Transverse colon (tissue), 4 donors: ENCODE measurements around the gene CHCHD5. TPM values are rescaled to one million over a fixed set of nuclear protein-coding genes. Genes with fewer than 3 reads are reported as not detected.
A peak's percentile ranks its signal among the peaks of the same experiment; 100 is the strongest.

Experiments
- DNase-seq: peaks from one replicate; pipeline ENCODE4 v3.0.0-alpha.2; 2019
- H3K27ac ChIP-seq, 4 donors: fragments of 200-600 bp; sonication (generic); 2 replicates each; pipeline ENCODE4 v1.5.1; 2016 to 2018; ENCODE audit warnings: inconsistent platforms in 4 of 4
- H3K27me3 ChIP-seq: fragments of 200-600 bp; sonication (generic); 2 replicates; pipeline ENCODE4 v1.5.1; 2017; ENCODE audit warnings: inconsistent platforms
- H3K36me3 ChIP-seq, 4 donors: fragments of 200-600 bp; sonication (generic); 2 replicates each; pipeline ENCODE4 v1.5.1; 2017 to 2019; ENCODE audit warnings: inconsistent platforms in 4 of 4
- H3K4me1 ChIP-seq, 4 donors: fragments of 200-600 bp; sonication (generic); 2 replicates each; pipeline ENCODE4 v1.5.1; 2017 to 2020; ENCODE audit warnings: inconsistent platforms in 4 of 4
- H3K4me3 ChIP-seq, 4 donors: fragments of 200-600 bp; sonication (generic); 1 replicate in 1 of 4; 2 replicates in 3 of 4; pipeline versions ENCODE4 v1.5.1 to v1.6.1; 2017 to 2019; ENCODE audit warnings: inconsistent platforms in 4 of 4
- H3K9me3 ChIP-seq, 2 donors: fragments of 200-600 bp; sonication (generic); 2 replicates each; pipeline ENCODE4 v1.5.1; 2017 to 2019; ENCODE audit warnings: inconsistent platforms in 2 of 2
- EP300 ChIP-seq: sonication (generic); formaldehyde crosslinking; IDR thresholded peaks from one replicate; pipeline ENCODE4 v1.6.1; 2017; ENCODE audit warnings: antibody characterized with exemption, low read depth
- POLR2A ChIP-seq: fragments of 450-650 bp; IDR thresholded peaks from one replicate; pipeline ENCODE4 v1.6.1; 2016; ENCODE audit warnings: antibody characterized with exemption, mild to moderate bottlenecking, moderate library complexity
- POLR2AphosphoS5 ChIP-seq, 3 donors: sonication (generic); formaldehyde crosslinking; IDR thresholded peaks; one replicate each; pipeline ENCODE4 v1.6.1; 2016; ENCODE audit warnings: antibody characterized with exemption in 3 of 3
- WGBS, 2 donors: methylation state at CpG; one replicate each; pipeline ENCODE4 v1.1.5; 2018; ENCODE audit warnings: low coverage in 1 of 2; 5-methylcytosine and 5-hydroxymethylcytosine counted together
- in situ Hi-C, 4 donors: fragments of 200-750 bp; cut with MboI; loops; one replicate each; pipeline versions ENCODE4 v1.15.0 to v1.15.1; 2017; ENCODE audit warnings: low sequenced_read_pairs in 3 of 4, low pct_ligation_motif_present in 1 of 4, low pct_unique_long_range_greater_than_20kb in 1 of 4
- intact Hi-C: fragments of 100-400 bp; cut with DNase I; formaldehyde crosslinking; loops from one replicate; pipeline ENCODE4 v1.15.1; 2023; ENCODE audit warnings: low total_unique reads
- total RNA-seq, 4 donors: library from RNA; depleted of rRNA; stranded (reverse); fragments of >200 nt; gene quantifications; one replicate each; pipeline ENCODE4 v1.1.0, GENCODE V29; 2016
- TF ChIP-seq, protein P1 (sequence below), 5 experiments: fragments of 200-600 bp in 3 of 5; fragments of 450-650 bp in 2 of 5; sonication (generic) in 3 of 5; IDR thresholded peaks; 1 replicate in 2 of 5; 2 replicates in 3 of 5; pipeline ENCODE4 v1.5.1; 2016 to 2017; ENCODE audit warnings: antibody characterized with exemption in 5 of 5, inconsistent platforms in 3 of 5, mild to moderate bottlenecking in 2 of 5, moderate library complexity in 1 of 5

The CHCHD5 gene
- total RNA-seq, 4 donors from 2014 or later = 11.1 to 23.0 (median 17.1) TPM

DNA sequence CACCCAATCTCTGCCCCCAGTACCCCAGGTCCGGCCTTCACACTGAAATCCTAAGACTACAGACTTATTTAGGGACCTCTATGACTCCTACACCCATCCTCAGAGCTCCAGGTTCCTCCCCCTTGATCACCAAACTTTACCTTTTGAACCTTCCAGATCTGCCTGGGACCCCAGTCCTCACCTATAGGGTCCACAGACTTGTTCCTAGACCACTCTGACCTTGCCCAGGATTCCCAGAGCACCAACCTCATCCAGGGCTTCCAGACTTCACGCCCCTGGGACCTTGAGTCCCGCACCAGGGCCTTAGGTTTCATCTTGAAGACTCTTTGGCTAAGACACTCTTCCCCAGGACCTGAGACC, 462 bp downstream of the CHCHD5 start:
- H3K27me3 ChIP-seq = no peaks in the 10 kb centered on the region
- H3K4me1 ChIP-seq = peaks cover 6 to 22% (median 12%) of the 10 kb centered on the region in 4 donors
- TF ChIP-seq POLR2A = no peak
- TF ChIP-seq EP300 = no peak
- TF ChIP-seq, protein P1, sequence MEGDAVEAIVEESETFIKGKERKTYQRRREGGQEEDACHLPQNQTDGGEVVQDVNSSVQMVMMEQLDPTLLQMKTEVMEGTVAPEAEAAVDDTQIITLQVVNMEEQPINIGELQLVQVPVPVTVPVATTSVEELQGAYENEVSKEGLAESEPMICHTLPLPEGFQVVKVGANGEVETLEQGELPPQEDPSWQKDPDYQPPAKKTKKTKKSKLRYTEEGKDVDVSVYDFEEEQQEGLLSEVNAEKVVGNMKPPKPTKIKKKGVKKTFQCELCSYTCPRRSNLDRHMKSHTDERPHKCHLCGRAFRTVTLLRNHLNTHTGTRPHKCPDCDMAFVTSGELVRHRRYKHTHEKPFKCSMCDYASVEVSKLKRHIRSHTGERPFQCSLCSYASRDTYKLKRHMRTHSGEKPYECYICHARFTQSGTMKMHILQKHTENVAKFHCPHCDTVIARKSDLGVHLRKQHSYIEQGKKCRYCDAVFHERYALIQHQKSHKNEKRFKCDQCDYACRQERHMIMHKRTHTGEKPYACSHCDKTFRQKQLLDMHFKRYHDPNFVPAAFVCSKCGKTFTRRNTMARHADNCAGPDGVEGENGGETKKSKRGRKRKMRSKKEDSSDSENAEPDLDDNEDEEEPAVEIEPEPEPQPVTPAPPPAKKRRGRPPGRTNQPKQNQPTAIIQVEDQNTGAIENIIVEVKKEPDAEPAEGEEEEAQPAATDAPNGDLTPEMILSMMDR (IDR thresholded peaks at IDR 0.05) = no peak
- TF ChIP-seq POLR2AphosphoS5 (IDR thresholded peaks at IDR 0.05) = no peak
- peak overlapping the region; percentile 48 to 73 (median 56) for H3K4me3 ChIP-seq
- WGBS, 2 donors = 0 to 67% methylated on average over 1 to 3 of the region's 3 CpGs
- H3K36me3 ChIP-seq = peaks cover 0 to 6% (median 0%) of the 10 kb centered on the region in 4 donors
- no peak for DNase-seq
- H3K27ac ChIP-seq = peak overlapping the region; percentile 87 to 97 (median 94)
- in situ Hi-C loops (loop anchor here in 2 of 4 donors (10.0 to 25.0 kb wide), 2 partner anchors 100 to 323 kb away; partner anchors contain the start of genes TTL (in 1 of the 2) and ZC3H8 (in 1 of the 2)), intact Hi-C loops (no loop called here)
- H3K9me3 ChIP-seq = no peaks in the 10 kb centered on the region

DNA sequence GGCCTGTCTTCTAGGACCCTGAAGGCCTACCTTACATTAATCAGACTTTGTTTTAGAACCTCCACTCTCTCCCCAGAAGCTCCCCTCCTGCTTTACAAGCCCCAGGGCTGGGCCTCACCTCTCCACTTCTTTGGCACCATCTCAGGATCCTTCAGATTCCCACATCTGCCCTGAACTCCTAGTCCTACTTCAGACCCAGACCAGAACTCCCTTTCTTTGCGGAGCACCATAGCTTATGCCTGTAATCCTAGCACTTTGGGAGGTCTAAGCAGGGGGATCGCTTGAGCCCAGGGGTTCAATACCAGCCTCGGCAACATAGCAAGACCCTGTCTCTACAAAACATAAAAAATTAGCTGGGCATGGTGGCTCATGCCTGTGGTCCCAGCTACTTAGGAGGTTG, 991 bp downstream of the CHCHD5 start:
- H3K4me3 ChIP-seq = peak overlapping the region in 1 of 4 donors; percentile 73
- TF ChIP-seq POLR2AphosphoS5 (IDR thresholded peaks at IDR 0.05) = no peak
- no peak for TF ChIP-seq POLR2A
- TF ChIP-seq EP300 = no peak
- TF ChIP-seq, protein P1 (IDR thresholded peaks at IDR 0.05) = no peak
- H3K4me1 ChIP-seq = peaks cover 6 to 22% (median 12%) of the 10 kb centered on the region in 4 donors
- peak overlapping the region; percentile 87 to 97 (median 94) for H3K27ac ChIP-seq
- H3K9me3 ChIP-seq = no peaks in the 10 kb centered on the region
- no peak for DNase-seq
- H3K36me3 ChIP-seq = peaks cover 0 to 6% (median 0%) of the 10 kb centered on the region in 4 donors
- WGBS, 2 donors = 94% methylated on average over 3 of the region's 3 CpGs; no CpG with 5 or more reads in 1 of the 2 donors
- intact Hi-C loops (no loop called here), in situ Hi-C loops (loop anchor here in 2 of 4 donors (10.0 to 25.0 kb wide), 2 partner anchors 101 to 323 kb away; partner anchors contain the start of genes TTL (in 1 of the 2) and ZC3H8 (in 1 of the 2))
- H3K27me3 ChIP-seq = no peaks in the 10 kb centered on the region

DNA sequence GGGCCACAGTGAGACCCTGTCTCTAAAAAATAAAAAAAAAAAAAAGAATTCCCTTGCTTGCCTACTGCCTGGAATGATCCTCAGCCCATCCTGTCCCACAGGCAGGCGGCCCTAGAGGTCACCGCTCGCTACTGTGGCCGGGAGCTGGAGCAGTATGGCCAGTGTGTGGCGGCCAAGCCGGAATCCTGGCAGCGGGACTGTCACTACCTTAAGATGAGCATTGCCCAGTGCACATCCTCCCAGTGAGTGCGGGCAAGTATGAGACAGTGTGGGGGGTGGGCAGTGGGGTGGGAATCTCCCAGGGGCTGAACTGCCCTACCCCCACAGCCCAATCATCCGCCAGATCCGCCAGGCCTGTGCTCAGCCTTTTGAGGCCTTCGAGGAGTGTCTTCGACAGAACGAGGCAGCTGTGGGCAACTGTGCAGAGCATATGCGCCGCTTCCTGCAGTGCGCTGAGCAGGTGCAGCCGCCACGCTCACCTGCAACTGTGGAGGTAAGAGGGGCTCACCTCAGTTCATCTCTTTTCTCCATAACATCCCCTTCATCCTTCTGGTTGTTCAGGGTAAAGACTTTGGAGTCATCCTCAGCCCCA, 1.6 kb downstream of the CHCHD5 start:
- Histone ChIP-seq H3K4me1 (peaks cover 6 to 22% (median 12%) of the 10 kb centered on the region in 4 donors), H3K27ac (no peak overlapping the region), H3K9me3 (no peaks in the 10 kb centered on the region), H3K27me3 (no peaks in the 10 kb centered on the region), H3K4me3 (no peak overlapping the region), H3K36me3 (peaks cover 0 to 6% (median 0%) of the 10 kb centered on the region in 4 donors)
- no peak for TF ChIP-seq EP300
- TF ChIP-seq, protein P1 (IDR thresholded peaks at IDR 0.05) = no peak
- no peak for DNase-seq
- 96 to 97% methylated on average over 6 to 18 of the region's 18 CpGs for WGBS, 2 donors
- intact Hi-C loops = no loop called here
- in situ Hi-C loops = loop anchor here in 2 of 4 donors (10.0 to 25.0 kb wide), 2 partner anchors 101 to 324 kb away; partner anchors contain the start of genes TTL (in 1 of the 2) and ZC3H8 (in 1 of the 2)

DNA sequence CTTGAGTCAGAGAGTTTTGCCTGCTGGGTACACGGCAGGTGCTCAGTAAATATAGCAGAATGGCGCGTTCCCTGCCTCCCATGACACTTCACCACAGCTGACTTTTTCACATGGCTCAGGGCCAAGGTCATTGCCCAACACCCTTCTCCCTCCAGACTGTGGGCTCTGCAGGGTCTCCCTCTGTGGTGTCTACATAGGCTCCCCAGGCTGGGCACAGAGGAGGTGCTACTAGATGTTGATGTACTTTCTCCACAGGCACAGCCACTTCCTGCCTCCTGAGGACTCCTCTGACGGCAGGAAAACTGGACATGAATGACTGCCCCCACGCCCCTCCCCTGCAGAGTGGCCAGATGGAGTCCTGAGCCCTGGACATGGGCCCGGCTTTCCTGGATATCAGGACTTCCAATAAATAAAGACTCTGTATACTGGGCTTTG, 4.2 kb downstream of the CHCHD5 start:
- WGBS, 2 donors = 88% methylated on average over 6 of the region's 6 CpGs; no CpG with 5 or more reads in 1 of the 2 donors
- Histone ChIP-seq H3K27me3 (no peaks in the 10 kb centered on the region), H3K4me1 (peaks cover 6 to 13% (median 11%) of the 10 kb centered on the region in 4 donors), H3K4me3 (no peak overlapping the region), H3K36me3 (peaks cover 0 to 6% (median 0%) of the 10 kb centered on the region in 4 donors), H3K9me3 (no peaks in the 10 kb centered on the region), H3K27ac (no peak overlapping the region)
- TF ChIP-seq, protein P1 (IDR thresholded peaks at IDR 0.05) = no peak
- TF ChIP-seq POLR2AphosphoS5 (IDR thresholded peaks at IDR 0.05) (no peak), EP300 (no peak), POLR2A (no peak)
- DNase-seq = no peak
- intact Hi-C loops = no loop called here
- in situ Hi-C loops = loop anchor here in 2 of 4 donors (10.0 to 25.0 kb wide), 2 partner anchors 104 to 326 kb away; partner anchors contain the start of genes TTL (in 1 of the 2) and ZC3H8 (in 1 of the 2)
